Measurements from ENCODE around the gene DIS3L2. TPM values are rescaled to one million over a fixed set of nuclear protein-coding genes. Genes with fewer than 3 reads are reported as not detected.

Gene DIS3L2
- total RNA-seq, 1 donor from 2014 or later = 32.2 TPM

- H3K9me3 ChIP-seq = no peaks in the 10 kb centered on the region
- H3K27ac ChIP-seq = no peak overlapping the region
- H3K4me1 ChIP-seq = no peaks in the 10 kb centered on the region
- peak in 1 of 2 donors; percentile 69 for DNase-seq (ENCODE audit: extremely low spot score in 2 of 2)
- intact Hi-C loops (cut with DNase I) = no loop called here
- TF ChIP-seq POLR2AphosphoS5 (IDR thresholded peaks at IDR 0.05; ENCODE audit: insufficient read depth in 1 of 2, low read depth in 1 of 2) (no peak), CTCF (IDR thresholded peaks at IDR 0.05) (no peak), POLR2A (IDR thresholded peaks at IDR 0.05) (no peak)
- H3K4me3 ChIP-seq = no peak overlapping the region
- no peaks in the 10 kb centered on the region for H3K36me3 ChIP-seq
- no peaks in the 10 kb centered on the region for H3K27me3 ChIP-seq
Observed at GRCh38 chr2:232218778-232219495, 257.4 kb downstream of the DIS3L2 start.

DNA sequence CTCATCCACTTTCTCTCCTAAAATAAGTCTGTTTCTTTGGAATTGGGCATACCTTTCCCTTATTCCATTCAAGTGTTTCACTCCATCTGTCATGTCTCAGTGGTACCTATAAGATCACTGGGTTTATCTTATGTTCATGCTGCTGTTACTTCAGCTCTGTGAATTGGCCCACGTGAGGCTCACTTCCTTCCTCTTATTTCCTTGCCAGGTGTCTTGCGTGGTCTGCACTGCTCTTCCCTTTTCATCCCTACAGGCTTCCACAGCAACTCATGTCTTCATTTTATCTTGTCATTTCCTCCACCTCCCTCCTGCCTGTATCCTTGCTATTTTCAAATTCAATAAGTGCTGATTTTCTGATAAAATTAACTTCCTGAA lies 258.0 kb downstream of the DIS3L2 start:
- H3K27ac ChIP-seq = no peak overlapping the region
- H3K9me3 ChIP-seq = no peaks in the 10 kb centered on the region
- intact Hi-C loops (cut with DNase I) = no loop called here
- H3K4me3 ChIP-seq = no peak overlapping the region
- H3K4me1 ChIP-seq = no peaks in the 10 kb centered on the region
- no peaks in the 10 kb centered on the region for H3K27me3 ChIP-seq
- peak in 1 of 2 donors; percentile 13 for DNase-seq (ENCODE audit: extremely low spot score in 2 of 2)
- H3K36me3 ChIP-seq = no peaks in the 10 kb centered on the region
- TF ChIP-seq POLR2AphosphoS5 (IDR thresholded peaks at IDR 0.05; ENCODE audit: insufficient read depth in 1 of 2, low read depth in 1 of 2) (no peak), CTCF (IDR thresholded peaks at IDR 0.05) (no peak), POLR2A (IDR thresholded peaks at IDR 0.05) (no peak)

GRCh38 chr2:232219932-232220331 lies 258.4 kb downstream of the DIS3L2 start:
- H3K9me3 ChIP-seq = no peaks in the 10 kb centered on the region
- peak in 1 of 2 donors; percentile 74 for DNase-seq (ENCODE audit: extremely low spot score in 2 of 2)
- intact Hi-C loops (cut with DNase I) = no loop called here
- no peaks in the 10 kb centered on the region for H3K4me1 ChIP-seq
- no peak overlapping the region for H3K27ac ChIP-seq
- H3K36me3 ChIP-seq = no peaks in the 10 kb centered on the region
- H3K27me3 ChIP-seq = no peaks in the 10 kb centered on the region
- no peak overlapping the region for H3K4me3 ChIP-seq
- no peak for TF ChIP-seq CTCF (IDR thresholded peaks at IDR 0.05)
- TF ChIP-seq POLR2AphosphoS5 (IDR thresholded peaks at IDR 0.05; ENCODE audit: insufficient read depth in 1 of 2, low read depth in 1 of 2) = no peak
- no peak for TF ChIP-seq POLR2A (IDR thresholded peaks at IDR 0.05)

GRCh38 chr2:232225429-232225828 lies 263.9 kb downstream of the DIS3L2 start:
- Histone ChIP-seq H3K4me1 (peaks cover 14% of the 10 kb centered on the region), H3K27me3 (no peaks in the 10 kb centered on the region), H3K27ac (no peak overlapping the region), H3K36me3 (no peaks in the 10 kb centered on the region), H3K9me3 (no peaks in the 10 kb centered on the region), H3K4me3 (no peak overlapping the region)
- DNase-seq (ENCODE audit: extremely low spot score in 2 of 2) = no peak
- intact Hi-C loops (cut with DNase I) = no loop called here
- no peak for TF ChIP-seq POLR2A (IDR thresholded peaks at IDR 0.05)
- TF ChIP-seq POLR2AphosphoS5 (IDR thresholded peaks at IDR 0.05; ENCODE audit: insufficient read depth in 1 of 2, low read depth in 1 of 2) = no peak
- no peak for TF ChIP-seq CTCF (IDR thresholded peaks at IDR 0.05)

DNA sequence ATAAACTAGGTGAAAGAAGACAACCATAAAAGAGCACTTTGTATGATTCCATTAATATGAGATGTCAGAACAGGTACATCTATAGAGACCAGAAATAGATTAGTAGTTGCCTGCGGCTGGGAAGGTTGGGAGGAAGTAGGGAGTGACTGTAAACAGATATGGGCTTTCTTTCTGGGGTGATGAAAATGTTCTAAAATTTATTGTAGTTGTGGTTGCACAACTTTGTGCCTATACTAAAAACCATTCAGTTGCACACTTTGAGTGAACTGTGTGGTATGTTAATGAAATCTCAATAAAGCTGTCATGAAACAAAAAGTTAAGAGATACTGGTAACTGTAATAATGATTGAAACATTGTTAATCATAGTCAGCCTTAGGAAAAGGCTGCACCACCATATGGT lies 264.4 kb downstream of the DIS3L2 start:
- Histone ChIP-seq H3K36me3 (no peaks in the 10 kb centered on the region), H3K27ac (no peak overlapping the region), H3K4me3 (no peak overlapping the region), H3K27me3 (no peaks in the 10 kb centered on the region), H3K9me3 (no peaks in the 10 kb centered on the region), H3K4me1 (peaks cover 14% of the 10 kb centered on the region)
- TF ChIP-seq CTCF (IDR thresholded peaks at IDR 0.05) (no peak), POLR2A (IDR thresholded peaks at IDR 0.05) (no peak), POLR2AphosphoS5 (IDR thresholded peaks at IDR 0.05; ENCODE audit: insufficient read depth in 1 of 2, low read depth in 1 of 2) (no peak)
- intact Hi-C loops (cut with DNase I) = no loop called here
- no peak for DNase-seq (ENCODE audit: extremely low spot score in 2 of 2)
